HepG2 (cell line): ENCODE data around the gene TSEN34. TPM values are rescaled to one million over a fixed set of nuclear protein-coding genes. Genes with fewer than 3 reads are reported as not detected.

Experiments used
- CBX1 ChIP-seq: IDR thresholded peaks from one replicate; pipeline ENCODE4 v1.6.1; 2016; ENCODE audit warnings: antibody characterized with exemption, low read depth
- ELF4 ChIP-seq: sonication (generic); formaldehyde crosslinking; IDR thresholded peaks from 2 replicates; pipeline ENCODE4 v1.5.0; 2020; ENCODE audit warnings: missing genetic modification reagents, mild to moderate bottlenecking, moderate library complexity, borderline replicate concordance
- EP300 ChIP-seq, 3 experiments: sonication (generic) in 1 of 3; formaldehyde crosslinking in 1 of 3; IDR thresholded peaks; 2 replicates each; pipeline versions ENCODE4 v1.5.1 to v1.6.1; 2011 to 2020; ENCODE audit warnings: low read depth in 2 of 3, low read length in 2 of 3, borderline replicate concordance in 1 of 3, improper control_type of control experiment in 1 of 3, mild to moderate bottlenecking in 1 of 3, missing genetic modification reagents in 1 of 3, moderate library complexity in 1 of 3
- GTF2F1 ChIP-seq: fragments of 150-350 bp; IDR thresholded peaks from 2 replicates; pipeline ENCODE4 v1.6.1; 2014; ENCODE audit warnings: low read length
- IRF1 ChIP-seq: sonication (generic); formaldehyde crosslinking; IDR thresholded peaks from 2 replicates; pipeline ENCODE4 v1.4.0; 2020; ENCODE audit warnings: low read depth, mild to moderate bottlenecking, missing genetic modification reagents
- KLF13 ChIP-seq: sonication (generic); formaldehyde crosslinking; IDR thresholded peaks from 2 replicates; pipeline ENCODE4 v1.4.0; 2020; ENCODE audit warnings: mild to moderate bottlenecking, missing genetic modification reagents
- MXI1 ChIP-seq: IDR thresholded peaks from 3 replicates; pipeline ENCODE4 v1.6.1; 2012; ENCODE audit warnings: low read depth, low read length, inconsistent platforms, borderline replicate concordance
- TCF7 ChIP-seq: sonication (generic); IDR thresholded peaks from 2 replicates; pipeline ENCODE4 v1.6.1; 2016; ENCODE audit warnings: antibody characterized with exemption, low read depth
- THAP9 ChIP-seq: sonication (generic); formaldehyde crosslinking; IDR thresholded peaks from 2 replicates; pipeline ENCODE4; 2020; ENCODE audit warnings: missing genetic modification reagents, mild to moderate bottlenecking, borderline replicate concordance
- YEATS2 ChIP-seq: sonication (generic); formaldehyde crosslinking; IDR thresholded peaks from 2 replicates; pipeline ENCODE4 v1.4.0; 2020; ENCODE audit warnings: missing genetic modification reagents, borderline replicate concordance
- ZNF101 ChIP-seq: sonication (generic); formaldehyde crosslinking; IDR thresholded peaks from 2 replicates; pipeline ENCODE4 v1.4.0; 2020; ENCODE audit warnings: mild to moderate bottlenecking, low read depth, missing genetic modification reagents, borderline replicate concordance
- ZNF556 ChIP-seq: sonication (generic); formaldehyde crosslinking; IDR thresholded peaks from 2 replicates; pipeline ENCODE4 v1.4.0; 2020; ENCODE audit warnings: mild to moderate bottlenecking, missing genetic modification reagents, borderline replicate concordance
- ZNF607 ChIP-seq: sonication (generic); formaldehyde crosslinking; IDR thresholded peaks from 2 replicates; pipeline ENCODE4 v1.5.1; 2020; ENCODE audit warnings: missing genetic modification reagents, mild to moderate bottlenecking, borderline replicate concordance
- ZNF678 ChIP-seq: sonication (generic); formaldehyde crosslinking; IDR thresholded peaks from 2 replicates; pipeline ENCODE4 v1.4.0; 2020; ENCODE audit warnings: mild to moderate bottlenecking, missing genetic modification reagents
- ZNF777 ChIP-seq: sonication (generic); formaldehyde crosslinking; IDR thresholded peaks from 2 replicates; pipeline ENCODE4 v1.4.0; 2020; ENCODE audit warnings: missing genetic modification reagents
- ZSCAN25 ChIP-seq: sonication (generic); formaldehyde crosslinking; IDR thresholded peaks from 2 replicates; pipeline ENCODE4 v1.8.0; 2022; ENCODE audit warnings: mild to moderate bottlenecking, missing genetic modification reagents
- polyA plus RNA-seq, 8 experiments: library from polyadenylated mRNA; depleted of rRNA in 3 of 8; stranded (reverse) in 7 of 8; unstranded in 1 of 8; fragments of >200 nt; fragmentation: Illumina TruSeq in 4 of 8; extraction: Trizol in 4 of 8; gene quantifications; 2 replicates each; pipeline versions ENCODE4 v1.2.1 to v1.2.3, GENCODE V29; 2011 to 2016; ENCODE audit warnings: low read depth in 4 of 8, missing spikeins in 1 of 8, mixed read lengths in 1 of 8; ENCODE audit not compliant: insufficient read depth in 1 of 8
- total RNA-seq, 5 experiments: library from RNA; depleted of rRNA; stranded (reverse); fragments of >200 nt; fragmentation: Illumina TruSeq; extraction: Trizol; gene quantifications; 2 replicates each; pipeline ENCODE4 v1.2.3, GENCODE V29; 2016; ENCODE audit warnings: low read depth in 1 of 5

Gene TSEN34
- total and polyA plus RNA-seq, 2 of the 13 experiments (the other 11 are each of a cell fraction or from before 2014, with no cell fraction given), result 55.1 to 65.4 TPM

- no peak for TF ChIP-seq ELF4 (CRISPR knock-in tag)
- no peak for TF ChIP-seq KLF13 (CRISPR knock-in tag)
- no peak for TF ChIP-seq ZNF556
- TF ChIP-seq ZNF777 (CRISPR knock-in tag), result no peak
- no peak for TF ChIP-seq IRF1 (CRISPR knock-in tag)
- no peak for TF ChIP-seq ZNF607 (CRISPR knock-in tag)
- TF ChIP-seq CBX1, result no peak
- no peak for TF ChIP-seq ZNF678 (CRISPR knock-in tag)
- TF ChIP-seq MXI1, result 0 out of 3 replicates have a peak, but pooled peaks have one; percentile 9
- no peak for TF ChIP-seq ZNF101
- peak in 1 of 2 experiments; percentile 17; a peak in 1 of 4 replicates for TF ChIP-seq EP300 (IDR thresholded peaks at IDR 0.05; ENCODE audit: low read depth in 2 of 2, low read length in 2 of 2)
- TF ChIP-seq EP300 (CRISPR knock-in tag; IDR thresholded peaks at IDR 0.05; ENCODE audit: borderline replicate concordance), result no peak
- no peak for TF ChIP-seq GTF2F1
- no peak for TF ChIP-seq ZSCAN25 (CRISPR knock-in tag)
- 0 out of 2 replicates have a peak, but pooled peaks have one; percentile 38 for TF ChIP-seq THAP9 (CRISPR knock-in tag)
- TF ChIP-seq TCF7, result no peak
- TF ChIP-seq YEATS2 (CRISPR knock-in tag), result peak; percentile 65; the same call in 1 of the 2 replicates
- TF ChIP-seq, all 625 proteins: peak for 100
Measured at GRCh38 chr19:54207983-54208783, 17.1 kb downstream of the TSEN34 start (continued).
